Midbrain (tissue), 1 donor: ENCODE results near the gene TOP3B.
"Not testable (repeated sequence)": the region's sequence is repeated elsewhere in the genome, so short reads cannot be mapped to it uniquely, and the experiment has no call there.

Experiments
- DNase-seq: peaks from one replicate; lab custom pipeline; 2025; lab: John Stamatoyannopoulos, UW

Gene TOP3B

DNA sequence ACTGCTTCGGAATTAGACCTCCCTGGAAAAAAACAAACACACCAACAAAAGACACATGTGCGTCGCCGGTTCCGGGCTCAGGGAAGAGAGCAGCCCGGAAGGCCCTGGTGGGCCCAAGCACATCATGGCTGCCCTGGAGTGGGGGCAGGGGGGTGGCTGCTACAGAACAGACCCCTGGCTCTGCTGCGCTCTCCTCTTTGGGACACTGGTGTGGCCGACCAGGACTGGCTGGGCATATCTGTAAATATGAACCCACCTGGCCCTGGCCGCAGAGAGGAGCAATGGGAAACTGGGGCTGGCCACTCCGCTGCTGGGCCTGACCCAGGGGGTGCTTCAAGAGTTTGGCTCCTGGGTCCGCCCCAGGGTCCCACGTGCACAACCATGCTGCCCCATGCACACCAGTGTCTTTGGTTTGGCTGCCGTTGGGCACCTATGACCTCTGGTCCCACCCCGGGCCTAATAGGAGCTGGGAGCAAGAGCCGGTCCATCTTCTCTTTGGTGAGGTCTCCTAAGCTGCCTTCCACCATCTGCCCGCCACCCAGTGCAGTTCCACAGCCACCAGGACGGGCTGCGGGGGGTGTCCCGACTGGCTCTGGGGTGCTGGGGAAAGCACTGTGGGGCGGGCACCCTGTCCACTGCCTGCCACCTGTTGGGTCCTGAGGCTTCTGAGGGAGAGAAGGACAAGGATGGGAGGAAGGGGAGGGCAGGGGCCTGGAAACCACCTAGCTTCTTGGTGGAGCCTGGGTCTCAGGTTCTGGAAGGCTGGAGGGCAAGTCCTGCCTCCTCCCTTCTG lies 60.0 kb downstream of the TOP3B start:
- no peak for DNase-seq

DNA sequence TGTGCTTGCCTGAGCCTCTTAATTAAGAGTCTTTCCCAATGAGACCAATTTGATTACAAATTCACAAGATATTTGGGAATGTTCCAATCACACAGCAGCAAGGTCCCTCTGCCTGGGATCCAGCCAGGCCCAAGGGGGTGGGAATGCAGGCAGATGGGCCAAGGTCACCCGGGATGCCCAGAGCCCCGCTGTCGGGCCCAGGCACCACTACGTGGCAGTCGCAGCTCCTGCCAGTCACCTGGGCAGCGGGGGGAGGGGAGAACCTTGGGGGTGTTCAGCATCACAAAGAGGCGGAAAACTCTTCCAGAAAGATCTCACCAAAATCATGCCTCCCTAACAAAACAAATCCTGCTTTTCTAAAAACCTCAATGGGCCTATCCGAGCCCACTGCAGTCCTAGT lies 60.9 kb downstream of the TOP3B start:
- no peak for DNase-seq

DNA sequence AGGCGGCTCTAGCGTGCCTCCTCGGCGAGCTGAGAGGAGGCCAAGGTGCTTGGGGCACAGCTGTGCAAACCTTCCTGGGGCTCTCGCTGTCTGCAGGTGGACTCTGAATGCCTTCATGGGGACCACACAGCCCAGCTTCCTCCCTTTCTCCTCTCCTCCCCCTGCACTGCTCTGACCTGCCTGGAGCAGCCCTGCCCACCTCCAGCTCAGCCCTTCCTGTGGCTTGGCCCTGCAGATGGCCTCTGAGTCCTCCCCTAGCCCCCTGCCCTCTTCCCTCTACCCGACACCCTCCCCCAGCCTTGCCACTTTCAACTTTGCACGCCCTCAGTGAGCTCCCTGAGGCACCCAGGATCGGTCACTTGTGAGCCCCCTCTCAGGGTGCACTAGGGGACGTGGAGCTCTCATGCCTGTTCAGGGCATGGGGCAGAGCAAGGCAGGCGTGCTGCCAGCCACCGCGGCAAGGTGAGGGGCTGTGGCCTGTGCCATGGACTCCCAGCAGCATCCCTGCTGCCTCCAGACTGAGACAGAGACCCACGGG lies 61.3 kb downstream of the TOP3B start:
- no peak for DNase-seq

DNA sequence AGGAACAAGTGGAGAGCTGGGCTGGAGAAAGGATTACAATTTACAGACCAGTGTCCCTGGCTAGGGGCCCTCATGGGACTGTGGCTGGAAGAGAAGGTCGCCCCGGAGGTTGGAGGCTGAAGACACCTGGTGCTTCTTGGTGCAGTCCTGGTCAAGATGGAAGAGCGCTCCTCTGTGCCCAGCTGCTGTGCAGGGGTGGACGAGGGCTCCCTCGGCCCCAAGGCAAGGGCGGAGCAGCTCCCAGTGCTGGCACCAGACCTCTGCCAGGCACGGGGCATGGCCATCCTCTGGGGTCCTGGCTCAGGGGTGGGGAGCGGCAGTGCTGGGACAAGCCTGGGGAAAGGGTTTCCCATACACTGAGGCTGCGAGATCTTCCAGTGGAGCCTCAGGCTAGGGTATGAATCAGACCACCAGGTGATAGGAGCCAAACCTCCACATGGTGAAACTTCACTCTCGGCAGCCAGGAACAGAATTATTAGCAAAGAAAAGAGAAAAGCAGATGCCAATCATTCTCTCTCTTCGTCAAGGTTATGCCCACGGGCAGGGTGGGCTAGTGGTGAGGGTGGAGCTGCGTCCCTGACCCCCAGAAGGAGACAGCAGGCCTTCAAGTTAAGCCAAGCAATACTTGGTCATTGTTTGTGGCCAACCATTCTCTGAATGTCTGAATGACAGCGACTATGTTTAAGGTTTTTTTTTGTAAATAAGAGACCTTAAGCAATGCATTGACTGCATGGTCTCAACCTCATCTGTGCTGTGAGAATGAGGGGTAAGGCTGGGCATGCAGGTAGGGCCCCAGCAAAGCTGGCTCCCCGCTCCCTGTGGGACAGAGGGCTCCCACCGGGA lies 62.0 kb downstream of the TOP3B start:
- DNase-seq = no peak

DNA sequence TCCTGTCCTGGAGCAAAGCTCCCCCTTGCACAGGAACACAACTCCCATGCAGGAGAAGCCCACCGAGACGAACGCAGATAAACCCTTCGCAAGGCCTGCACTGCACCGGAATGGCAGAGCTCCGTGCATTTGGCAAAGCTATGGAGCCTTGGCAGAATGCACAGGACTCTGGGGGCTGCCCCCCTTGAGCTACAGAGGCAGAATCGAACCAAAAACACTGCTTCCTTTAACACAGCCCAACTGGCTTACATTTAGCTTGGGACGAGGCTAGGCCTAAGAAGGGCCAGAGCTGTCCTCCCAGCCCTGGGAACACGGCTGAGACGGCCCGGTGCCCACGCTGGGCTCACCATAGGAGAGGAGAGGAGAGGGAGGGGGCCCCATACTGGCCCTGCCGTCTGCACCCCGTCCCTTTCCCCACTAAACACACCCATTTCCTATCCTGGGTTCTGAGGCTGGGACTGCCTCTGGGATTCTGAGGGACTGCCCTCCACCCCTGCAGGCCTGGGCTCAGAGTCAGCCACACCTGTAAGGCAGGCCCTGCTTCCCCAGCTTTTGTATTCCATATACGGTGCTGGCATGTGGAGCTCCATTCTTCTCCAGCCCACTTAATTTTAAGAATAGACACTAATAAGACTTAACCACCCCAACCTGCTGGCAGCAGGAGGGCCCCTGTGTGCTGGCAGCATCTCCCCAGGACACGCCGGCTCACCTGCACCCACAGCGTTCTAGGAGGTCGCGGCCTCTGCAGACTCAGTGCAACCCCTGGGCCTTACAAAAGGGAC lies 62.9 kb downstream of the TOP3B start:
- DNase-seq = no peak

DNA sequence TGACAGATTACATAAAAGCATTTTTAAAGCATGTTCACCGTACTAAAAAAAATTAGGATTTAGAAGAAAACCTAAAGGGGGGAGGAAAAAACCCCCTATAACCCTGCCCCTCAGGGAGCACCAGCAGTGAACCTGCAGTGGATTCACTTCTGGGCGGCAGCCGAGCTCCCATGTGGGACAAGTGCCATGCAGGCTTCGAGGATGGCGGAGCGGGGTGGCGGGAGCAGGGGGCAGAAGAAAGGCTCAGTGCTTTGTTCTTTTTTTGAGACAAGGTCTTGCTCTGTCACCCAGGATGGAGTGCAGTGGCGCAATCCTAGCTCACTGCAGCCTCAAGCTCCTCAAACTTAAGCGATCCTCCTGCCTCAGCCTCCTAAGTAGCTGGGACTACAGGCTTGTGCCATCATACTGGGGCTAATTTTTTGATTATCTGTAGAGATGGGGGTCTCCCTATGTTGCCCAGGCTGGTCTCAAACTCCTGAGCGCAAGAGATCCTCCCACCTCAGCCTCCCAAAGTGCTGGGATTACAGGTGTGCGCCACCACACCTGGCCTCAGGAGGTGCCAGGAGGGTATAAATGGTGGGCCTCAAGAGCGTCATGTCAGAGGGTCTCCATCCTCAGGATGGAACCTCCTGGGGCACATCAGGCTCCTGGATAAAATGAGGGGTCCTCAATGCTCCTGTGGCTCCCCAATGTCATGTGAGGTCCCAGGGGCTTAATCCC lies 64.0 kb downstream of the TOP3B start:
- DNase-seq = no peak

DNA sequence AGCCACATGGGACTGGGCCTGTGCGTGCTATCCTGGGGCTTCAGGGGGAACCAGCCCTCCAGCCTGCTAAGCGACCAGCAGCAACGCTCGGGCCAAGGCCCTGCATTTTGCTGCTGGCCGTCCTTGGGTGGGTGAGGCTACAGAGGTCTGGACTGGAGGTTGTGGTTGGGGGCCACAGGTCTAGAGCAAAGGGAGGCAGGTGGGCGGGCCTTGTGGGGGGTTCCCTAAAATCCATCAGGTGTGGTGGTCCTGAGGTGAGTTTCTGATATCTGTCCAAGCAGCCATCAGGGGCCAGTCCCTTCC lies 64.7 kb downstream of the TOP3B start:
- DNase-seq = no peak

DNA sequence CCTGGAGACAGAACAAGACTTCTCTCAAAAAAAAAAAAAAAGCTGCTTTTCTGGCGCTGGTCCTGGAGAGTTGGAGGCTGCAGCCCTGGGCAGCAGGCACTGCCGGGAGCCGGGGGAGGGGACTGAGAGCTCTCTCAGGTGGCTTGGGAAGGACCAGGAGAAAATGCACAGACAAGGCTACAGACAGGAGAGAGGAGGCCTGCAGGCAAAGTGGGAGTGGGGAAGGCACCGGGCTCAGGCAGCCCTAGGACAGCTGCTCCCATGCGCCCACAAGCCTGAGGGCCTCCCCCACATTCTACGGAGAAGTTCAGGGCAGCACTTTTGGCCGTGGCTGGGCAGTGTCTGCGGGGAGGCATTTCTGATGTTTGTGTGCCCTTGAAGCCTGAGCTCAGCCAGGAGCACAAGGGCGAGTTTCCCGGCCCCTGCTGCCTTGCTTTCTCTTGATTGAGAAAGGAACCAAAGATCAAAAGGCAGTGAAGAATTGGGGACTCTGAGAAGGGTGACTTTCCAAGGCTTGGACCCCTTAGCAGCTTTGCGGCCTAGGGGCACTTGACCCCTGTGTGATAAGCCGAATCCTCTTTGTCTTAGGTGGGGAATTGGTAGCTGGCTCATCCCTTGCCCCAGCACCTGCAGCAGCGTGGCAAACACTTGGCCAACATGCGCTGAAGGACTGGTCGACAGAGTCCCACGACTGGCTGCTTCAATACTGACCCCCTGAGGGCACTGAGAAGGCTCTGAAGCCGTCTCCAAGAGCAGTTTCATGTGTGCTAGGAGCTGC lies 65.2 kb downstream of the TOP3B start:
- DNase-seq = peak; percentile 35

DNA sequence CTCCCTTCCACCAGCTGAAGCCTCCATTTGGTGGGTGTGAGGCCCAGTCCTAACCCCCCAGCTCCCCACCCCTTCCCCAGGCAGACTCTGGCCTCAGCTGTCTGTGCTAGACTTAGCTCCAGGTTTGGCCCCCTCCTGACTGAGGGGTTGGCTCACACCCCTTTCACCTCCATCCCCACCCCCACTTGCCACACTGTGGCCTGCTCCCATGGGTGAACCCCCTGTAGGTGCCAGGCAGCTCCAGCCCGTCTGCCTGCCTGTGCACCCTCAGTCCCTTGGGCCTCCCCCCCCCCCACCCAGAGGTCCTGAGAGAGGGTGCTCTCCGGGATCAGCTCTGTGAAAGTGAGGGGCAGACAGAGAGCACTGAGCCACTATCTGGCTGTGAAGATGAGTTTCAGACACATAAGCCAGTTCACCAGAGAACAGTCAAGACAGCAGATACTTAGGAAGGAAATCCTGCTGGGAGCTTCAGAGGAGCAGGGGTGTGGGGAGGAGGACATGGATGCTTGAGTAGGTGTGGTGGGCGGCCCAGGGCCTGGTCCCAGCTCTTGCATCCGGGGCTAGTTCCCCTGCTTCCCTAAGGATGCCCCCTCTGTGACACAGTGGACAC lies 66.2 kb downstream of the TOP3B start:
- no peak for DNase-seq

DNA sequence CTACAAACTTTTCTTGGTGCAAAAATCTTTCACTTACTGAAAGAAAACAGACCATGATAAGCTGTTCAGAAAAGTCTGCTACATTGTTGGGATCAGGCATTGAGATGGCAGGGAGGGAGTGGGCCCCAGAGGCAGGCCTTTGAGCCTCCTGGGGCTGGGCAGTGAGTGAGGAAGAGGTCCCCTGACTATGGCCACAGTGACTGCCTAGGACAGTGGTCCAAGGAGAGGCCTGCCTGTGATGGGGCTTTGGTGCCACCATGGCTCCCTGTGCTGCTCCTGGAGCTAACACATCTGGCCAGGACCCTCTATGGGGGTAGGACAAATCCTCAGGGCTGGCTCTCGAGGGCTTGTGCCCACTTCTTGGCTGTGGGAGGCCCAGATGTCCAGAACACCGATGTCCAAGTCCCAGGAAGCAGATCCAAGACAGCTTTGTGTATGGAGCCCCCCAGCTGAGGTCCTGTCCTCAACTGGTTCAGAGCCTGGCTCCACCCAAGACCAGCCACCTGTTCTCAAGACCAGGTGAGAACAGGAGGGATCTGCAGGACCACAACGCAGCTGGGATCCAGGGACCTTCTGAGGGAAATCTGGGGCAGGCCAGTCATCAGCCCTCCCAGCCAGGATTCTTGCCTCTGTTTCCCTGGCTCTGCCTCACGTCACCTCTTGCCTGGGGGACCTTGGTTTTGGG lies 66.8 kb downstream of the TOP3B start:
- no peak for DNase-seq

DNA sequence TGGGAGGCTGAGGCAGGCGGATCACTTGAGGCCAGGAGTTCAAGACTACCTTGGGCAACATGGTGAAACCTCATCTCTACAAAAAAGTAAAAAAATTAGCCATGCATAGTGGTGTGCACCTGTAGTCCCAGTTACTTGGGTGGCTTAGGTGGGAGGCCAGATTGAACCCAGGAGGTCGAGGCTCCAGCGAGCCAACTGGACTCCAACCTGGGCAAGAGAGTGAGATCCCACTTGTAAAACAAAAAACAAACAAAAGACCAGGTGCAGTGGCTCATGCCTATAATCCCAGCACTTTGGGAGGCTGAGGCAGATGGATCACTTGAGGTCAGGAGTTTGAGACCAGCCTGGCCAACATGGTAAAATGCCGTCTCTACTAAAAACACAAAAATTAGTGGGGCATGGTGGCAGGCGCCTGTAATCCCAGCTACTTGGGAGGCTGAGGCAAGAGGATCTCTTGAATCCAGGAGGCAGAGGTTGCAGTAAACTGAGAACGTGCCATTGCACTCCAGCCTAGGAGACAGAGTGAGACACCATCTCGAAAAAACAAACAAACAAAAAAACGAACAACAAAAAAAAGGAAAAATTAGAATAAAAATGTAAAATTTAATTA lies 68.4 kb downstream of the TOP3B start:
- not testable (repeated sequence) for DNase-seq

DNA sequence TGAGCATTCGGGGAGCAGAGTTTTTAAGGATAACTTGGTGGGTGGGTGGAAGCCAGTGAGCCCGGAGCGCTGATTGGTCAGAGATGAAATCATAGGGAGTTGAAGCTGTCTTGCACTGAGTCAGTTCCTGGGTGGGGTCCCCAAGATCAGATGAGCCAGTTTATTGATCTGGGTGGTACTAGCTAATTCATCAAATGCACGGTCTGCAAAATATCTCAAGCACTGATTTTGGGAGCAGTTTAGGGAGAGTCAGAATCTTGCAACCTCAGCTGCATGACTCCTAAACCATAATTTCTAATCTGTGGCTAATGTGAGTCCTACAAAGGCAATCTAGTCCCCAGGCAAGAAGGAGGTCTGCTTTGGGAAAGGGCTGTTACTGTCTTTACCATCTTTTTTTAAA lies 72.2 kb downstream of the TOP3B start:
- not testable (repeated sequence) for DNase-seq

DNA sequence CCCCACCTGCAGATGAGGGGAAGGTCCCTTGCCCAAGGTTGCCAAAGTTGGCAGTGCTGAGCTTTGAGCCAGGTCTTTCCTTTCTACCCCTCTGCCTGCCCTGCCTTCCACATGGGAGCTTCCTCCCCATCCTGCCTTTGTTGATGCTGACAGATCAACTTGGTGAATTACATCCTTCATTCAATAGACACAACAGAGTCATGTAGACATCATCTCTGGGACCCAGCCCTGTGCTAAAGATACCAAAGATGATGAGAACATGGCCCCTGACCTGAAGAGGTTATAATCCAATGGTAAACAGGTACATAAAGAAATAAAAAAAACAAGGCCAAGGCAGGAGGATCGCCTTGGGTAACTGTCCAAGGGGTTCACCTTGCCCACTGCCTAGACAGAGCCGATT lies 72.7 kb downstream of the TOP3B start:
- no peak for DNase-seq

DNA sequence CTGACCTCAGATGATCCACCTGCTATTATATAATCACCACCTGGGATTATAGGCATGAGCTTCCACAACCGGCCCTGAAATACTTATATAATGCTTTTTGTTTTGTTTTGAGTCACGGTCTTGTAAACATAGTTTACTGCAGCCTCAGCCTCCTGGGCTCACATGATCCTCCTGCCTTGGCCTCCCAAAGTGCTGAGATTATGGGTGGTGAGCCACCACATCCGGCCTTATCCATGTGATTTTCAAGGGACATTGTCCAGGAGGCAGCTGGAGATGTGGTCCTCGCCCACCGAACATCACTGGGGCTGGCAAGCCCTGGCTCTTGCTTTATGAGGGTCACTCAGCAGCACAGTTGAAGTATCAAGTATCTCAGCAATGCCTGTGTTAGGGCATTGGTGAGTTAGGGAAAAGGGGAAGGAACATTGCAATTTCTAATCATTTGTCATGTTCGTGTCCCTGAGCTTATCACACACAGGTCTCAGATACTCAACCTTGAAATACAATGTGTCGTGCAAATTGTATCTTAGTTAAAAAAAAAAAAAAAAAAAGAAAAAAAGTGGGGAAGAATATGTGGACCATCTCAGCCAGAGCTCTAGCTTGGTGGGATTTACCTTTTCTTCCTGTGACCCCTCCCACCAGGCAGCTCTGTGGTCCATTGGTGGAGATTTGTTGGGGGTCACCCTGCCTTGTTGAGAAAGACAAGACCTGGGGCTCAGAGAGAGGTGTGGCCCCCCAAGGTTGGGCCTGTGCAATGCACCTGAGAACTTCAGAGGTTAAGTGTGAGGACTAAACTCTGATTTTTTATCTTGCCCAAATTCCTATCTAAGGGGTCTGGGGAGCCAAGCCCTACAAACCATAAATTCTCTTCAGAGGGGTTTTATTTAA lies 74.7 kb downstream of the TOP3B start:
- DNase-seq = no peak
